AG04449 (cell line): ENCODE data around the gene ERBB4.

ENCODE experiments used
- CTCF ChIA-PET: fragments of 350-600 bp; formaldehyde crosslinking; extraction: SDS; loops from one replicate; lab custom pipeline; 2021; ENCODE audit warnings: antibody characterized with exemption; lab: Yijun Ruan, JAX
- POLR2A ChIA-PET: fragments of 400-600, 350-600 bp; formaldehyde crosslinking; extraction: SDS; loops from one replicate; lab custom pipeline; 2020; ENCODE audit warnings: antibody characterized with exemption, inconsistent platforms; lab: Yijun Ruan, JAX
- DNase-seq: peaks from one replicate; pipeline ENCODE4 v3.0.0-alpha.2; 2010; ENCODE audit warnings: low read depth, low spot score
- H3K4me3 ChIP-seq: 2 replicates; pipeline ENCODE4 v1.5.1; 2011; ENCODE audit warnings: low read depth, mild to moderate bottlenecking, control low read depth, low read length
- TF ChIP-seq, protein P1 (sequence below): IDR thresholded peaks from one replicate; pipeline ENCODE4 v1.5.1; 2011; ENCODE audit warnings: mild to moderate bottlenecking, moderate library complexity, low read length, control low read depth, inconsistent platforms; ENCODE audit not compliant: insufficient read depth; ENCODE audit errors: missing control alignments

ERBB4 gene

DNA sequence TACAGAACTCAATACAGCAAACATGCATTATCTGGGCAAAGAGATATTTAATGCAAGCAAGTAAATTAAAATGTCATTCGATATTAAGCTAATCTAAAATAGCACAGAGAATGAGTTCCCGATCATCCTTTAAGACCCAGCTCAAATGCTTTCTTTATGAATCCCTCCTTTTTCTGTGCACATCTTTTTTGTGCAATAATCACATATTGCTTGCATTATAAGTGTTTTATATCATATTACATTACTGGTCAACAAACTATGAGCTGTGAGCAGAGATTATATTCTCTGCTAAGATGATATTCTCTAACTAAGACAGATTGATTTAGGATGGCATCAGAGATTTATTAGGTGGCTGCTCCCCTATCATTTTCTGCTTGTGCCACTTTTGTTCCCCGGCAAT, 146.1 kb downstream of the ERBB4 start:
- POLR2A ChIA-PET: no interaction called here
- TF ChIP-seq, protein P1, sequence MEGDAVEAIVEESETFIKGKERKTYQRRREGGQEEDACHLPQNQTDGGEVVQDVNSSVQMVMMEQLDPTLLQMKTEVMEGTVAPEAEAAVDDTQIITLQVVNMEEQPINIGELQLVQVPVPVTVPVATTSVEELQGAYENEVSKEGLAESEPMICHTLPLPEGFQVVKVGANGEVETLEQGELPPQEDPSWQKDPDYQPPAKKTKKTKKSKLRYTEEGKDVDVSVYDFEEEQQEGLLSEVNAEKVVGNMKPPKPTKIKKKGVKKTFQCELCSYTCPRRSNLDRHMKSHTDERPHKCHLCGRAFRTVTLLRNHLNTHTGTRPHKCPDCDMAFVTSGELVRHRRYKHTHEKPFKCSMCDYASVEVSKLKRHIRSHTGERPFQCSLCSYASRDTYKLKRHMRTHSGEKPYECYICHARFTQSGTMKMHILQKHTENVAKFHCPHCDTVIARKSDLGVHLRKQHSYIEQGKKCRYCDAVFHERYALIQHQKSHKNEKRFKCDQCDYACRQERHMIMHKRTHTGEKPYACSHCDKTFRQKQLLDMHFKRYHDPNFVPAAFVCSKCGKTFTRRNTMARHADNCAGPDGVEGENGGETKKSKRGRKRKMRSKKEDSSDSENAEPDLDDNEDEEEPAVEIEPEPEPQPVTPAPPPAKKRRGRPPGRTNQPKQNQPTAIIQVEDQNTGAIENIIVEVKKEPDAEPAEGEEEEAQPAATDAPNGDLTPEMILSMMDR: no peak
- no peak overlapping the region for H3K4me3 ChIP-seq
- CTCF ChIA-PET: interaction anchor here (1.0 kb wide), 1 partner anchor 16 kb away, joined by 3 read pairs; no protein-coding TSS in a partner anchor
- DNase-seq: no peak

DNA sequence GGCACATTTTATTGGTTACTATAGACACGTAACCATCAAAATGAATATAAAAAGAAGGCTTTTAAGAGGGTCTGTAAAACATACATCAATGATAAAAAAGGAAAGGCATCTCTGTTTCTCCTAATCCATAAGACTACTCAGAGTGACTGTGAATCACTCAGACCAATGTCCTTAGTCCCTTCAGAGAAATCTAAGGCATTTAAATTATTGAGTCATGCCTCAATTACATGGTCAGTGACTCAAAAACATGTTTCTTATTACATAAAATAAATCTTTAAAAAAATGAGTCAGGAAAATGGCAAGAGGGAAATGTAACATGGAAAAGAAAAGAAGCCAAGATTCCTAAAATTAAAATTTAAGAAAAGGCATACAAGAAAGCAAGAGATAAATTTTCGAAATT, 146.6 kb downstream of the ERBB4 start:
- no peak for DNase-seq
- CTCF ChIA-PET: no interaction called here
- POLR2A ChIA-PET: no interaction called here
- TF ChIP-seq, protein P1: no peak
- H3K4me3 ChIP-seq: no peak overlapping the region

DNA sequence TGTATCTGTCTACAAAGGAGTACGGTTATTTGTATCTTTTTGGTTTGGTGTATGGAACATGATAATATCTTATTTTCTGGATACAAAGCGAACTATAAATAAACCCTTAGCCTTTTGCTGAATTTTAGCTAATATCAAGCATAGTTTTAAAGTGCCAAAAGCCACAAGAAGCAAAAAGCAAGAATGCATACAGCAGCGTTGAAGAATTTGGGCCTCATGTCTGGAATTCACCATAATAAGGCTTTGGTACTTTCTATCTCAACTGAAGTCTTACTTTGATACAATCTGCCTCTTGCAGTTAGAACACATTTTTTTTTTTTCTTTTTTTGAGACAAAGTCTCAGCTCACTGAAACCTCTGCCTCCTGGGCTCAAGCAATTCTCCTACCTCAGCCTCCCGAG, 151.5 kb downstream of the ERBB4 start:
- no peak overlapping the region for H3K4me3 ChIP-seq
- ChIA-PET POLR2A (no interaction called here), CTCF (no interaction called here)
- no peak for DNase-seq
- TF ChIP-seq, protein P1: no peak

DNA sequence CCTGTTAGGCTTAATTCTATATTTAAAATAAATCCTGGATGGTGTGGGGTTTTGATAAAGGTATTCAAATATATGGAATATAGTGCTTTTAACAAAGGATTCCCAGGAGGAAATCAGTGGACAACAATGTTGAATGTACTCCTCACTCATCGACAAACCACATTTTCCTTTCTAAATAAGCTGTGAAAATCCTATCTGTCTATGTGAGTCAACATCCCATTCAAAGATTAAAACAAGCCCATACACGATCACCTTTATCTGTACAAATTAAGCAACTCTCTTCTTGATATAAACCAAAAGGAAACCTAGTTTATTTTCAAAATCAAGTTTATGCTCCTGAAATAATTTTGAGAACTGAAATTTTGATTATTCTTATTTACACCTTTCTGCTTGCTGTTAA, 153.4 kb downstream of the ERBB4 start:
- ChIA-PET CTCF (no interaction called here), POLR2A (no interaction called here)
- no peak overlapping the region for H3K4me3 ChIP-seq
- DNase-seq: no peak
- TF ChIP-seq, protein P1: no peak

DNA sequence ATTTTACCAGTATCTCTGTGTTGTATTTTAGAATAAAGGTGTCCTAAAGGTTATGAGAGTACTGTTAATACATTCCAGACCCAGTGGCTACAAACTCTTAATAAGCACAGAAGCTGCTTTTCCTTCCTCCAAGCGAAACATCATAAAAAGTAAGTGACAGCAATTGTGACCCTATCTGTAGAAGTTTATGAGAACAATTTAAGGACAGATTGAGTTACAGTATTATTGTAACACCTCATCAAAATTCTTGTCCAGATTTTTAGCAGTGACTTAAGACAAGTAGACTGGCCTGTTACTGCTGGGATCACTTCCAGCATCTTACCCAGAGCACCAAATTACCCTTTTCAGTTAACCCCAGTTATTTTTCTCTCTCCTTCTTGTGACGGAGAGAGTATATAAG, 154.6 kb downstream of the ERBB4 start:
- no peak for DNase-seq
- TF ChIP-seq, protein P1: no peak
- POLR2A ChIA-PET: no interaction called here
- CTCF ChIA-PET: no interaction called here
- no peak overlapping the region for H3K4me3 ChIP-seq

DNA sequence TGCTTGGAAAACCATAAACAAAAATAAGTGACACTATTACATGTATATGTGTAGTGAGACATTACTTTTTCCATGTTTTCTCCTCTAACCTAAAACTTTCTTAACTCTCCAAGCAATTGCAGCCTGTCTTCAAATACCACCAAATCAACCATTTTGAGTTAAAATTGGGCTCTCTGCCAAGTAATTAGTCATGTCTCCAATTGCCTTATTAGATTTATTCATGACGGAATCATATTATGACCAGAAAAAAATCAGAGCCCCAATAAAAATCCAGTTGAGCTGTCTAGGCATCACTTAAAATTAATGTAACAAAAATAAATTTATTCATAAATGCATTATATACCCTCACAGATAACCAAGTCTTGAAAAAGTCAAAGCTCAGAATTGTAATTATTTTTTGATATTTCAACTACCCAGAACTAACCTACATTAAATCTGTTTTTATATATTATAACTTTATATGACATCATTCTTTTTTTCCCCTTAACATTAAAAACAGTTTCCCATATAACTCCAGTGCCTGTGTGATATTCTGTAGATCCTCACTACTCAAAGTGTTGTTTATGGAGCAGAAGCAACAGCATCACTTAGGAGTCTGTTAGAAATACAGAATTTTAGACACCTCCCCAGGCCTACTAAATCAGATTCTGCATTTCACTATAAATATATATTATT, 157.0 kb downstream of the ERBB4 start:
- CTCF ChIA-PET: no interaction called here
- DNase-seq: no peak
- POLR2A ChIA-PET: no interaction called here
- TF ChIP-seq, protein P1: no peak
- H3K4me3 ChIP-seq: no peak overlapping the region
